A549 (cell line): ENCODE data around the gene TAF8. TPM values are rescaled to one million over a fixed set of nuclear protein-coding genes. Genes with fewer than 3 reads are reported as not detected.

ENCODE experiments used
- ATAC-seq, 2 experiments: fragments of 200-7000 bp in 1 of 2; fragments of >200 bp in 1 of 2; cut with Nextera tagmentation in 1 of 2; cut with Tn5 transposase in 1 of 2; 3 replicates each; pipeline versions ENCODE4 v1.8.0 to v1.9.1; 2018 to 2020; ENCODE audit warnings: mild to moderate bottlenecking in 1 of 2, moderate library complexity in 1 of 2
- CTCF ChIA-PET: fragments of 300-600 bp; sonication (Branson Sonifier 250); formaldehyde crosslinking; extraction: SDS; loops from one replicate; lab custom pipeline; 2021; ENCODE audit warnings: antibody characterized with exemption, inconsistent platforms; lab: Yijun Ruan, JAX
- POLR2A ChIA-PET: fragments of 350-600 bp; formaldehyde crosslinking; extraction: SDS; loops from one replicate; lab custom pipeline; 2021; ENCODE audit warnings: antibody characterized with exemption, inconsistent platforms; lab: Yijun Ruan, JAX
- DNase-seq, 2 experiments: peaks; one replicate each; pipeline versions ENCODE4 v3.0.0 to v3.0.0-alpha.2; 2011 to 2016; ENCODE audit warnings: low read depth in 1 of 2, low spot score in 1 of 2
- FAIRE-seq: peaks from 2 replicates; lab custom pipeline; 2011; peaks lifted over from hg19 to GRCh38; lab: Jason Lieb, UNC
- H3K27ac ChIP-seq, 2 experiments: fragments of >200 bp; sonication (Bioruptor Twin); formaldehyde crosslinking; 3 replicates each; pipeline ENCODE4 v1.5.1; 2016 to 2017
- H3K4me1 ChIP-seq: fragments of >200 bp; sonication (Bioruptor Twin); formaldehyde crosslinking; 3 replicates; pipeline ENCODE4 v1.6.1; 2016
- H3K4me2 ChIP-seq: fragments of >200 bp; sonication (Bioruptor Twin); formaldehyde crosslinking; 3 replicates; pipeline ENCODE4 v1.6.1; 2016
- H3K4me3 ChIP-seq: fragments of >200 bp; sonication (Bioruptor Twin); formaldehyde crosslinking; 3 replicates; pipeline ENCODE4 v1.5.1; 2016
- H3K9me3 ChIP-seq: fragments of >200 bp; sonication (Bioruptor Twin); formaldehyde crosslinking; 3 replicates; pipeline ENCODE4 v1.6.1; 2016
- ATOH8 ChIP-seq: fragments of 250-450 bp; sonication (Bioruptor Pico); IDR thresholded peaks from 2 replicates; pipeline ENCODE4 v1.5.0; 2020; ENCODE audit warnings: low read depth, mild to moderate bottlenecking, moderate library complexity
- CBX2 ChIP-seq: fragments of 200-600 bp; sonication (generic); IDR thresholded peaks from 2 replicates; pipeline ENCODE4 v1.6.1; 2016; ENCODE audit warnings: low read depth, mild to moderate bottlenecking, borderline replicate concordance
- CEBPB ChIP-seq, 2 experiments: fragments of >200 bp in 1 of 2; sonication (Bioruptor Twin) in 1 of 2; formaldehyde crosslinking in 1 of 2; IDR thresholded peaks; 2 replicates each; pipeline ENCODE4 v1.6.1; 2012 to 2016
- EHMT2 ChIP-seq: fragments of 200-600 bp; sonication (generic); IDR thresholded peaks from 2 replicates; pipeline ENCODE4 v1.6.1; 2016; ENCODE audit warnings: antibody characterized with exemption, low read depth, mild to moderate bottlenecking, moderate library complexity
- ESRRA ChIP-seq: fragments of 150-350 bp; IDR thresholded peaks from 2 replicates; pipeline ENCODE4 v1.6.1; 2014; ENCODE audit warnings: mild to moderate bottlenecking, low read length, borderline replicate concordance
- FOXS1 ChIP-seq: fragments of 250-450 bp; sonication (Bioruptor Pico); IDR thresholded peaks from 2 replicates; pipeline ENCODE4 v1.5.0; 2020; ENCODE audit warnings: mild to moderate bottlenecking, moderate library complexity
- HOXA7 ChIP-seq: fragments of 250-450 bp; sonication (Bioruptor Pico); IDR thresholded peaks from 2 replicates; pipeline ENCODE4 v1.5.0; 2020; ENCODE audit warnings: mild to moderate bottlenecking, moderate library complexity
- HOXB13 ChIP-seq: fragments of 250-450 bp; sonication (Bioruptor Pico); IDR thresholded peaks from 2 replicates; pipeline ENCODE4 v1.5.0; 2020; ENCODE audit warnings: low read depth, mild to moderate bottlenecking, moderate library complexity
- KDM5A ChIP-seq: fragments of 200-600 bp; sonication (generic); IDR thresholded peaks from 2 replicates; pipeline ENCODE4 v1.6.1; 2016; ENCODE audit warnings: antibody characterized with exemption, mild to moderate bottlenecking
- MAFK ChIP-seq: fragments of 450-650 bp; IDR thresholded peaks from 2 replicates; pipeline ENCODE4 v1.6.1; 2014; ENCODE audit not compliant: partially characterized antibody
- NFE2L2 ChIP-seq: fragments of 150-350 bp; conservative IDR thresholded peaks from 2 replicates; pipeline ENCODE4 v1.6.1; 2014; ENCODE audit warnings: low read length
- PBX3 ChIP-seq: IDR thresholded peaks from 2 replicates; pipeline ENCODE4 v1.6.1; 2012
- PHF8 ChIP-seq: fragments of 200-600 bp; sonication (generic); IDR thresholded peaks from 2 replicates; pipeline ENCODE4 v1.6.1; 2016; ENCODE audit warnings: low read depth, mild to moderate bottlenecking, antibody characterized with exemption, moderate library complexity, borderline replicate concordance
- POLR2A ChIP-seq: IDR thresholded peaks from 2 replicates; pipeline ENCODE4 v1.6.1; 2012; ENCODE audit warnings: mild to moderate bottlenecking, low read length
- RCOR1 ChIP-seq: fragments of 150-350 bp; IDR thresholded peaks from 2 replicates; pipeline ENCODE4 v1.6.1; 2014; ENCODE audit warnings: antibody characterized with exemption, low read length, low read depth
- RNF2 ChIP-seq: fragments of 200-600 bp; sonication (generic); IDR thresholded peaks from 2 replicates; pipeline ENCODE4 v1.6.1; 2016; ENCODE audit warnings: low read depth, mild to moderate bottlenecking, antibody characterized with exemption, moderate library complexity, borderline replicate concordance
- TFCP2L1 ChIP-seq: fragments of 250-450 bp; sonication (Bioruptor Pico); IDR thresholded peaks from 2 replicates; pipeline ENCODE4 v1.5.0; 2021; ENCODE audit warnings: mild to moderate bottlenecking
- TP53 ChIP-seq: fragments of 250-450 bp; sonication (Bioruptor Pico); IDR thresholded peaks from 2 replicates; pipeline ENCODE4 v1.5.0; 2021; ENCODE audit warnings: mild to moderate bottlenecking, moderate library complexity
- USF2 ChIP-seq: fragments of 450-650 bp; IDR thresholded peaks from 2 replicates; pipeline ENCODE4 v1.6.1; 2014; ENCODE audit warnings: antibody characterized with exemption
- ZC3H11A ChIP-seq: fragments of 450-650 bp; IDR thresholded peaks from 2 replicates; pipeline ENCODE4 v1.6.1; 2014; ENCODE audit warnings: antibody characterized with exemption, mild to moderate bottlenecking
- ZNF302 ChIP-seq: fragments of 250-450 bp; sonication (Bioruptor Pico); IDR thresholded peaks from 2 replicates; pipeline ENCODE4 v1.9.0; 2021; ENCODE audit warnings: inconsistent platforms, mild to moderate bottlenecking, moderate library complexity
- WGBS: methylation state at CpG from one replicate; pipeline ENCODE4 v1.1.6; 2017; ENCODE audit errors: missing lambda C conversion rate; 5-methylcytosine and 5-hydroxymethylcytosine counted together
- polyA plus RNA-seq, 4 experiments: library from polyadenylated mRNA; depleted of rRNA in 3 of 4; stranded (reverse); fragments of >200 nt; fragmentation: RNase III in 1 of 4; extraction: RNeasy Plus Mini Kit Qiagen cat#74134 plus additional on column Dnase treatment in 1 of 4; gene quantifications; 2 replicates in 3 of 4; 3 replicates in 1 of 4; pipeline ENCODE4 v1.2.3, GENCODE V29; 2011 to 2017

TAF8 gene
- polyA plus RNA-seq, 2 of the 4 experiments (the other 2 are of a cell fraction) = 14.0 to 18.7 TPM

- no peak for TF ChIP-seq EHMT2
Observed at GRCh38 chr6:42125231-42125630, 74.9 kb downstream of the TAF8 start (continued).

GRCh38 chr6:42125663-42126062 is 75.3 kb downstream of the TAF8 start:
- ATAC-seq (no peak), DNase-seq (no peak), FAIRE-seq (no peak)
- ChIA-PET CTCF (no interaction called here), POLR2A (no interaction called here)
- Histone ChIP-seq H3K9me3 (no peaks in the 10 kb centered on the region), H3K4me1 (peaks cover 24% of the 10 kb centered on the region), H3K4me3 (no peak overlapping the region), H3K27ac (no peak overlapping the region), H3K4me2 (no peak overlapping the region)
- TF ChIP-seq HOXB13 (CRISPR knock-in tag) (no peak), ZC3H11A (no peak), POLR2A (no peak), NFE2L2 (no peak), PHF8 (no peak), KDM5A (no peak), TFCP2L1 (no peak), RCOR1 (no peak), ATOH8 (CRISPR knock-in tag) (no peak), ESRRA (no peak), PBX3 (no peak), USF2 (no peak), ZNF302 (CRISPR knock-in tag) (no peak), EHMT2 (no peak), MAFK (no peak), TP53 (CRISPR knock-in tag) (no peak), RNF2 (no peak)
- 83% methylated on average over 3 of the region's 3 CpGs for whole genome bisulfite sequencing

- no peak for FAIRE-seq
- TF ChIP-seq CEBPB (IDR thresholded peaks at IDR 0.05) = no peak
- no peak for TF ChIP-seq TP53 (CRISPR knock-in tag)
- TF ChIP-seq HOXA7 (CRISPR knock-in tag) = no peak
- TF ChIP-seq CBX2 = no peak
- no peak for TF ChIP-seq NFE2L2
- no peak for TF ChIP-seq KDM5A
- TF ChIP-seq FOXS1 (CRISPR knock-in tag) = no peak
- TF ChIP-seq PHF8 = no peak
- no peak overlapping the region for H3K27ac ChIP-seq
Observed at GRCh38 chr6:42128460-42129359, 78.4 kb downstream of the TAF8 start.

More at GRCh38 chr6:42128460-42129359, 78.4 kb downstream of the TAF8 start:
- Histone ChIP-seq H3K4me1 (0 out of 3 replicates have a peak, but pooled peaks cover 3% of the 10 kb centered on the region), H3K4me2 (no peak overlapping the region), H3K4me3 (no peak overlapping the region), H3K9me3 (no peaks in the 10 kb centered on the region)
- DNase-seq (no peak), ATAC-seq (no peak)
- CTCF ChIA-PET = interaction anchor here (1.0 to 2.0 kb wide), 10 partner anchors 8 to 86 kb away, joined by 3 to 6 read pairs (median 4); no protein-coding TSS in a partner anchor
- POLR2A ChIA-PET = interaction anchor here (0.5 kb wide), 1 partner anchor 10 kb away, joined by 3 read pairs; no protein-coding TSS in a partner anchor
- 81% methylated on average over 19 of the region's 25 CpGs for WGBS
